Astrocyte of the cerebellum (primary cell): ENCODE data around the gene BEND5.

Source experiments
- DNase-seq: peaks from one replicate; pipeline ENCODE4 v3.0.0-alpha.2; 2011; ENCODE audit warnings: low read depth
- H3K4me3 ChIP-seq: 2 replicates; pipeline ENCODE4 v1.5.1; 2011; ENCODE audit warnings: mild to moderate bottlenecking, low read depth, low read length, moderate library complexity
- CTCF ChIP-seq: IDR thresholded peaks from 2 replicates; pipeline ENCODE4 v1.5.1; 2012; ENCODE audit warnings: low read length, low read depth, moderate library complexity, mild to moderate bottlenecking; ENCODE audit errors: missing control alignments
- in situ Hi-C: cut with HindIII; loops from 2 replicates; pipeline ENCODE4 v1.10.0; 2017; ENCODE audit warnings: low sequenced_read_pairs

The BEND5 gene

GRCh38 chr1:48758976-48759375 lies 17.7 kb downstream of the BEND5 start:
- in situ Hi-C loops: no loop called here
- TF ChIP-seq CTCF: no peak
- no peak for DNase-seq
- H3K4me3 ChIP-seq: no peak overlapping the region

- DNase-seq: no peak
- in situ Hi-C loops: no loop called here
- TF ChIP-seq CTCF: no peak
- no peak overlapping the region for H3K4me3 ChIP-seq
These were observed 19.3 kb downstream of the BEND5 start for GRCh38 chr1:48757363-48757762.

- in situ Hi-C loops: no loop called here
- no peak for TF ChIP-seq CTCF
- no peak overlapping the region for H3K4me3 ChIP-seq
- no peak for DNase-seq
These were observed 19.9 kb downstream of the BEND5 start for GRCh38 chr1:48756683-48757316.

GRCh38 chr1:48753293-48753692 lies 23.4 kb downstream of the BEND5 start:
- no peak for TF ChIP-seq CTCF
- DNase-seq: no peak
- no peak overlapping the region for H3K4me3 ChIP-seq
- in situ Hi-C loops: no loop called here

GRCh38 chr1:48750109-48750508 lies 26.6 kb downstream of the BEND5 start:
- H3K4me3 ChIP-seq: no peak overlapping the region
- in situ Hi-C loops: no loop called here
- TF ChIP-seq CTCF: no peak
- no peak for DNase-seq

- in situ Hi-C loops: no loop called here
- no peak for TF ChIP-seq CTCF
- DNase-seq: no peak
- no peak overlapping the region for H3K4me3 ChIP-seq
These were observed 27.6 kb downstream of the BEND5 start for GRCh38 chr1:48749068-48749467.
